ENCODE results near the gene SPINK5.

SPINK5 gene

GRCh38 chr5:148177207-148177606 lies 113.4 kb downstream of the SPINK5 start:
- no peak for DNase-seq (ENCODE audit: low read depth, low spot score)

- DNase-seq (ENCODE audit: low read depth, low spot score): no peak
These were observed 115.5 kb downstream of the SPINK5 start for GRCh38 chr5:148179234-148179824.

DNA sequence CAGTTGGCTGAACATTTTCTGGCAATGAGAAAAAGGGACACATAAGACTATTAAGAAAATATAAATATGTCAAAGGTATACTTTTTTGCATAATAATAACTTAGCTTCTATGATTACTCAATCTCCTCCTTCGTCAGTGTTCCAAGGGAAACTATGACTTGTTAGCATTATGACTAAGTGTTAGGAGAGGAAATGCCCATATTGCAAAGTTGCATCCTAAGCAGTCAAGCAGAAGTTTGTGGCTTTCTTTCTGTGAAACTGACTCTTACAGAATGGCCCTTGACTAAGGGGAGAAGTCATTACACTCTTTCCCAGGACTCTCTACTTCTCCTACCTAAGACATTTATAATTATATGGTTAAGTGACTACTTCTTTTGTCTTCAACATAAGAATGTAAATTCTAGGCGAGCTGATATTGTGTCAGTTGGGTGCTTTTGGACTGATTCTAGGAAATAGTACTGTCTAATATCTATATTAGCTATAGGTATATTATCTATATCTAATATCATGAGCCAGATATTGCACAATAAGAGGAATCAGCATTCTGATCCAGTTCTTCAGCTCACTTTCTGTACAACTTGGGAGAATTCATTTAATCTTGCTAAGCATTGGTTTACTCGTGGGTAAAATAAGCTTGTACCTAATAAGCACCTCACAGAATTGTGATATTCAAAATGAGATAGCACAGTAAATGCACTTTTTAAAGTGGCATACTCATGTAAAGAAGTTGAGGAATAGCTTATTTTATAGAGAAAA lies 122.6 kb downstream of the SPINK5 start:
- DNase-seq (ENCODE audit: low read depth, low spot score): no peak
